HAP-1 (cell line): ENCODE data around the gene KAZN.

Source experiments
- DNase-seq, 2 experiments: peaks; one replicate each; pipeline ENCODE4 v3.0.0-alpha.2; 2016 to 2020; ENCODE audit warnings: low spot score in 2 of 2
- H3K27me3 ChIP-seq: fragments of 250-450 bp; sonication (Bioruptor Pico); 2 replicates; pipeline ENCODE4 v1.5.1; 2020; ENCODE audit warnings: low read depth, mild to moderate bottlenecking, moderate library complexity
- H3K36me3 ChIP-seq: fragments of 250-450 bp; sonication (Bioruptor Pico); replicated peaks from 2 replicates; pipeline ENCODE4 v1.5.1; 2020; ENCODE audit warnings: mild to moderate bottlenecking
- H3K4me1 ChIP-seq: fragments of 250-450 bp; sonication (Bioruptor Pico); 2 replicates; pipeline ENCODE4 v1.5.1; 2020; ENCODE audit warnings: mild to moderate bottlenecking
- H3K4me3 ChIP-seq: fragments of 250-450 bp; sonication (Bioruptor Pico); 2 replicates; pipeline ENCODE4 v1.5.1; 2020; ENCODE audit warnings: mild to moderate bottlenecking, moderate library complexity
- H3K9me3 ChIP-seq: fragments of 250-450 bp; sonication (Bioruptor Pico); 2 replicates; pipeline ENCODE4 v1.5.1; 2020; ENCODE audit warnings: mild to moderate bottlenecking, moderate library complexity
- in situ Hi-C: fragments of 300-500 bp; cut with MboI; formaldehyde crosslinking; loops from 3 replicates; pipeline ENCODE4 v1.14.3; 2020; ENCODE audit warnings: low sequenced_read_pairs, inconsistent platforms, mixed read lengths

Gene KAZN

GRCh38 chr1:14608308-14608707, 9.8 kb downstream of the KAZN start:
- H3K9me3 ChIP-seq: no peaks in the 10 kb centered on the region
- no peaks in the 10 kb centered on the region for H3K4me1 ChIP-seq
- no peak overlapping the region for H3K4me3 ChIP-seq
- no peaks in the 10 kb centered on the region; the same call in 1 of the 2 replicates for H3K36me3 ChIP-seq
- no peak for DNase-seq
- in situ Hi-C loops: no loop called here
- H3K27me3 ChIP-seq: no peaks in the 10 kb centered on the region; the same call in 1 of the 2 replicates

GRCh38 chr1:14610761-14611160, 12.3 kb downstream of the KAZN start:
- Histone ChIP-seq H3K4me3 (no peak overlapping the region), H3K4me1 (no peaks in the 10 kb centered on the region), H3K27me3 (no peaks in the 10 kb centered on the region; the same call in 1 of the 2 replicates), H3K9me3 (no peaks in the 10 kb centered on the region), H3K36me3 (no peaks in the 10 kb centered on the region; the same call in 1 of the 2 replicates)
- in situ Hi-C loops: no loop called here
- no peak for DNase-seq

- H3K4me3 ChIP-seq: no peak overlapping the region
- no peaks in the 10 kb centered on the region for H3K4me1 ChIP-seq
- in situ Hi-C loops: no loop called here
Measured at GRCh38 chr1:14611792-14612191, 13.3 kb downstream of the KAZN start.

GRCh38 chr1:14612256-14612655, 13.8 kb downstream of the KAZN start:
- Histone ChIP-seq H3K36me3 (no peaks in the 10 kb centered on the region), H3K4me1 (no peaks in the 10 kb centered on the region), H3K27me3 (no peaks in the 10 kb centered on the region), H3K9me3 (no peaks in the 10 kb centered on the region), H3K4me3 (no peak overlapping the region)
- no peak for DNase-seq
- in situ Hi-C loops: no loop called here

More at GRCh38 chr1:14611792-14612191, 13.3 kb downstream of the KAZN start:
- Histone ChIP-seq H3K36me3 (no peaks in the 10 kb centered on the region; the same call in 1 of the 2 replicates), H3K9me3 (no peaks in the 10 kb centered on the region), H3K27me3 (no peaks in the 10 kb centered on the region; the same call in 1 of the 2 replicates)
- no peak for DNase-seq

- Histone ChIP-seq H3K9me3 (no peaks in the 10 kb centered on the region), H3K27me3 (no peaks in the 10 kb centered on the region), H3K36me3 (no peaks in the 10 kb centered on the region), H3K4me1 (no peaks in the 10 kb centered on the region), H3K4me3 (no peak overlapping the region)
- no peak for DNase-seq
- in situ Hi-C loops: no loop called here
Measured at GRCh38 chr1:14613926-14614325, 15.4 kb downstream of the KAZN start.

GRCh38 chr1:14614341-14614740, 15.9 kb downstream of the KAZN start:
- no peaks in the 10 kb centered on the region for H3K9me3 ChIP-seq
- no peaks in the 10 kb centered on the region for H3K36me3 ChIP-seq
- DNase-seq: no peak
- no peaks in the 10 kb centered on the region for H3K4me1 ChIP-seq
- in situ Hi-C loops: no loop called here
- no peaks in the 10 kb centered on the region for H3K27me3 ChIP-seq
- no peak overlapping the region for H3K4me3 ChIP-seq

GRCh38 chr1:14615549-14616218, 17.2 kb downstream of the KAZN start:
- DNase-seq: no peak
- Histone ChIP-seq H3K27me3 (no peaks in the 10 kb centered on the region), H3K9me3 (no peaks in the 10 kb centered on the region), H3K4me3 (no peak overlapping the region), H3K36me3 (no peaks in the 10 kb centered on the region), H3K4me1 (no peaks in the 10 kb centered on the region)
- in situ Hi-C loops: no loop called here

- H3K4me3 ChIP-seq: no peak overlapping the region
- no peaks in the 10 kb centered on the region for H3K36me3 ChIP-seq
- H3K9me3 ChIP-seq: no peaks in the 10 kb centered on the region
- H3K27me3 ChIP-seq: no peaks in the 10 kb centered on the region
- in situ Hi-C loops: no loop called here
- no peaks in the 10 kb centered on the region for H3K4me1 ChIP-seq
- no peak for DNase-seq
Measured at GRCh38 chr1:14616632-14617396, 18.3 kb downstream of the KAZN start.

GRCh38 chr1:14617791-14618190, 19.3 kb downstream of the KAZN start:
- no peak for DNase-seq
- in situ Hi-C loops: no loop called here
- no peaks in the 10 kb centered on the region for H3K36me3 ChIP-seq
- no peaks in the 10 kb centered on the region for H3K4me1 ChIP-seq
- no peak overlapping the region for H3K4me3 ChIP-seq
- H3K27me3 ChIP-seq: no peaks in the 10 kb centered on the region
- H3K9me3 ChIP-seq: no peaks in the 10 kb centered on the region

GRCh38 chr1:14620941-14621340, 22.5 kb downstream of the KAZN start:
- no peaks in the 10 kb centered on the region for H3K4me1 ChIP-seq
- H3K4me3 ChIP-seq: no peak overlapping the region
- no peaks in the 10 kb centered on the region for H3K9me3 ChIP-seq
- H3K36me3 ChIP-seq: no peaks in the 10 kb centered on the region
- no peak for DNase-seq
- in situ Hi-C loops: no loop called here
- H3K27me3 ChIP-seq: no peaks in the 10 kb centered on the region

- in situ Hi-C loops: no loop called here
- Histone ChIP-seq H3K9me3 (no peaks in the 10 kb centered on the region), H3K4me3 (no peak overlapping the region), H3K27me3 (no peaks in the 10 kb centered on the region), H3K4me1 (peaks cover 2% of the 10 kb centered on the region; the same call in 1 of the 2 replicates), H3K36me3 (no peaks in the 10 kb centered on the region)
- DNase-seq: no peak
Measured at GRCh38 chr1:14623090-14623489, 24.6 kb downstream of the KAZN start.

GRCh38 chr1:14624941-14625340, 26.5 kb downstream of the KAZN start:
- DNase-seq: no peak
- Histone ChIP-seq H3K9me3 (no peaks in the 10 kb centered on the region), H3K4me1 (peaks cover 6% of the 10 kb centered on the region; the same call in 1 of the 2 replicates), H3K36me3 (no peaks in the 10 kb centered on the region), H3K4me3 (no peak overlapping the region), H3K27me3 (no peaks in the 10 kb centered on the region)
- in situ Hi-C loops: no loop called here

- Histone ChIP-seq H3K9me3 (no peaks in the 10 kb centered on the region), H3K27me3 (no peaks in the 10 kb centered on the region), H3K36me3 (no peaks in the 10 kb centered on the region), H3K4me1 (peaks cover 6% of the 10 kb centered on the region; the same call in 1 of the 2 replicates), H3K4me3 (no peak overlapping the region)
- in situ Hi-C loops: no loop called here
- DNase-seq: no peak
Measured at GRCh38 chr1:14625572-14625971, 27.1 kb downstream of the KAZN start.

- no peak overlapping the region for H3K4me3 ChIP-seq
Measured at GRCh38 chr1:14625996-14626395, 27.5 kb downstream of the KAZN start.

More at GRCh38 chr1:14625996-14626395, 27.5 kb downstream of the KAZN start:
- Histone ChIP-seq H3K36me3 (no peaks in the 10 kb centered on the region), H3K4me1 (peaks cover 6% of the 10 kb centered on the region; the same call in 1 of the 2 replicates), H3K9me3 (no peaks in the 10 kb centered on the region), H3K27me3 (no peaks in the 10 kb centered on the region)
- no peak for DNase-seq
- in situ Hi-C loops: no loop called here
